Lung (tissue), 12 donors: Measurements from ENCODE around the gene CIP2A. TPM values are rescaled to one million over a fixed set of nuclear protein-coding genes. Genes with fewer than 3 reads are reported as not detected.

Experiments
- ATAC-seq: fragments of 200-7000 bp; cut with Tn5 transposase; one replicate; pipeline ENCODE4 v1.9.1; 2020; ENCODE audit warnings: moderate number of reproducible peaks; ENCODE audit not compliant: insufficient read depth, low FRiP score
- DNase-seq, 3 donors: peaks; one replicate each; pipeline ENCODE4 v3.0.0-alpha.2; 2013 to 2017
- H3K27ac ChIP-seq, 2 donors: one replicate each; pipeline ENCODE4 v1.5.1; 2013; ENCODE audit warnings: mild to moderate bottlenecking in 2 of 2, moderate library complexity in 2 of 2, control low read depth in 1 of 2, inconsistent platforms in 1 of 2, low read depth in 1 of 2, low read length in 1 of 2
- H3K27me3 ChIP-seq, 3 donors: one replicate each; pipeline ENCODE4 v1.5.1; 2013; ENCODE audit warnings: low read length in 2 of 3; ENCODE audit not compliant: control insufficient read depth in 3 of 3, insufficient read depth in 3 of 3
- H3K36me3 ChIP-seq, 4 donors: one replicate each; pipeline ENCODE4 v1.5.1; 2013; ENCODE audit warnings: low read length in 4 of 4, mild to moderate bottlenecking in 1 of 4, moderate library complexity in 1 of 4; ENCODE audit not compliant: control insufficient read depth in 4 of 4, insufficient read depth in 4 of 4
- H3K4me1 ChIP-seq, 5 donors: one replicate each; pipeline ENCODE4 v1.5.1; 2013; ENCODE audit warnings: low read length in 5 of 5, mild to moderate bottlenecking in 2 of 5, moderate library complexity in 1 of 5; ENCODE audit not compliant: control insufficient read depth in 5 of 5, insufficient read depth in 5 of 5
- H3K4me3 ChIP-seq: one replicate; pipeline ENCODE4 v1.5.1; 2013; ENCODE audit warnings: mild to moderate bottlenecking, control low read depth, moderate library complexity
- H3K9ac ChIP-seq, 2 donors: one replicate each; pipeline ENCODE4 v1.5.1; 2013; ENCODE audit warnings: low read length in 2 of 2, control low read depth in 1 of 2; ENCODE audit not compliant: insufficient read depth in 1 of 2
- H3K9me3 ChIP-seq, 4 donors: one replicate each; pipeline ENCODE4 v1.5.1; 2013; ENCODE audit warnings: low read length in 3 of 4, mild to moderate bottlenecking in 1 of 4, moderate library complexity in 1 of 4; ENCODE audit not compliant: control insufficient read depth in 4 of 4, insufficient read depth in 3 of 4
- CTCF ChIP-seq: IDR thresholded peaks from 2 replicates; pipeline ENCODE4 v1.5.1; 2012; ENCODE audit warnings: mild to moderate bottlenecking; ENCODE audit errors: control extremely low read depth, extremely low read depth
- WGBS, 2 donors: extraction: QIAGEN DNeasy Blood & Tissue Kit; methylation state at CpG; one replicate each; pipeline ENCODE4 v1.1.7; 2013; 5-methylcytosine and 5-hydroxymethylcytosine counted together
- polyA plus RNA-seq, 2 donors: library from polyadenylated mRNA; stranded (reverse); fragments of 200-250 nt; gene quantifications; one replicate each; pipeline ENCODE4 v1.2.1, GENCODE V29; 2013
- total RNA-seq, 2 donors: library from RNA; depleted of rRNA in 1 of 2; stranded (reverse); fragments of >200 nt in 1 of 2; gene quantifications; one replicate each; pipeline ENCODE4 v1.2.1, GENCODE V29; 2014 to 2021
- donor health status: control.
- donor health status: control.
- donor health status: Bipolar disorder and iron deficiency.
- donor health status: healthy.
- donor health status: DM: yes; HTN: yes; CAD: no.

The CIP2A gene
- total and polyA plus RNA-seq, 4 donors, result 1.1 to 12.9 (median 2.1) TPM

- Histone ChIP-seq H3K27me3 (no peaks in the 10 kb centered on the region), H3K4me1 (no peaks in the 10 kb centered on the region), H3K4me3 (no peak overlapping the region), H3K9me3 (no peaks in the 10 kb centered on the region), H3K27ac (no peak overlapping the region), H3K36me3 (no peaks in the 10 kb centered on the region), H3K9ac (no peak overlapping the region)
- DNase-seq (peak in 1 of 3 donors; percentile 18), ATAC-seq (no peak)
- WGBS, 2 donors, result 55 to 73% methylated on average over 1 of the region's 1 CpG
- TF ChIP-seq CTCF, result no peak
These were observed 70.3 kb downstream of the CIP2A start for GRCh38 chr3:108518895-108519294.

- H3K36me3 ChIP-seq, result no peaks in the 10 kb centered on the region
These were observed 72.4 kb downstream of the CIP2A start for GRCh38 chr3:108516881-108517280.

DNA sequence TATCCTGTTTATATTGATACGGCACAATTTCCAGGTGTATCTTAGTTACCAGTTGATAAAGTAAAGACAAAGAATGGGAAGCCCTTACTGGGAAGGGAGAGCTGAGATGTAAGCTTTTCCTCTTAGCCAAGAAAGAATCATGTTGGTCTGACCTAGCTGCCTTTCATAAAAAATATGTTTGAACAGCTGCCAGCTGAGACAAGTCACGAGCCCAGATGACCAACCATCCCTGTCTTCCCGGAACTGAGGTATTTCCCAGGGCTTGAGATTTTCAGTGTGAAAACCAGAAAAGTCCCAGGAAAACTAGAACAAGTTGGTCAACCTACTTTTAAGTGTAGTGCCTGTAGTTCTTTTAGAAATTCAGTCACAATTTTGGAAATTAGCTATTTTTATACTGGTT is 75.3 kb downstream of the CIP2A start:
- H3K36me3 ChIP-seq, result no peaks in the 10 kb centered on the region
- H3K4me1 ChIP-seq, result no peaks in the 10 kb centered on the region
- H3K9ac ChIP-seq, result no peak overlapping the region
- 69 to 77% methylated on average over 3 of the region's 3 CpGs for WGBS, 2 donors
- ATAC-seq (no peak), DNase-seq (no peak)
- TF ChIP-seq CTCF, result no peak
- no peak overlapping the region for H3K4me3 ChIP-seq
- no peaks in the 10 kb centered on the region for H3K9me3 ChIP-seq
- H3K27me3 ChIP-seq, result no peaks in the 10 kb centered on the region
- H3K27ac ChIP-seq, result no peak overlapping the region

More at GRCh38 chr3:108516881-108517280, 72.4 kb downstream of the CIP2A start:
- Histone ChIP-seq H3K9me3 (no peaks in the 10 kb centered on the region), H3K27ac (no peak overlapping the region), H3K9ac (no peak overlapping the region), H3K4me1 (no peaks in the 10 kb centered on the region), H3K27me3 (no peaks in the 10 kb centered on the region), H3K4me3 (no peak overlapping the region)
- DNase-seq, result no peak
- no peak for ATAC-seq
- TF ChIP-seq CTCF, result no peak
- 96% methylated on average over 2 of the region's 2 CpGs for WGBS, 2 donors

- WGBS, 2 donors, result 69 to 72% methylated on average over 2 of the region's 2 CpGs
- no peak for TF ChIP-seq CTCF
- Histone ChIP-seq H3K36me3 (no peaks in the 10 kb centered on the region), H3K27me3 (no peaks in the 10 kb centered on the region), H3K9ac (no peak overlapping the region), H3K4me1 (no peaks in the 10 kb centered on the region), H3K4me3 (no peak overlapping the region), H3K9me3 (no peaks in the 10 kb centered on the region), H3K27ac (no peak overlapping the region)
- DNase-seq (no peak), ATAC-seq (no peak)
These were observed 76.6 kb downstream of the CIP2A start for GRCh38 chr3:108512671-108513070.
